HCT116 (cell line): ENCODE results near the gene RNF169.

Experiments
- EGR1 ChIP-seq: IDR thresholded peaks from 2 replicates; pipeline ENCODE4 v1.6.1; 2012; ENCODE audit warnings: low read depth
- EZH2 ChIP-seq: fragments of 200-600 bp; sonication (generic); IDR thresholded peaks from 2 replicates; pipeline ENCODE4 v1.6.1; 2017; ENCODE audit warnings: antibody characterized with exemption, mixed run types
- POLR2A ChIP-seq: IDR thresholded peaks from 2 replicates; pipeline ENCODE4 v1.7.0; 2011; ENCODE audit warnings: borderline replicate concordance; ENCODE audit not compliant: insufficient read depth, insufficient read length; ENCODE audit errors: extremely low read depth
- TF ChIP-seq, protein P1 (sequence below), 3 experiments: fragments of 200-600 bp in 1 of 3; sonication (generic) in 1 of 3; IDR thresholded peaks in 2 of 3; conservative IDR thresholded peaks in 1 of 3; 2 replicates each; pipeline ENCODE4 v1.5.1; 2012 to 2017; ENCODE audit warnings: low read depth in 2 of 3, low read length in 2 of 3, antibody characterized with exemption in 1 of 3, borderline replicate concordance in 1 of 3, control low read depth in 1 of 3, mild to moderate bottlenecking in 1 of 3, mixed read lengths in 1 of 3, mixed run types in 1 of 3, moderate library complexity in 1 of 3; ENCODE audit not compliant: insufficient read depth in 1 of 3
- TF ChIP-seq, protein P2 (sequence below): IDR thresholded peaks from 2 replicates; pipeline ENCODE4 v1.6.1; 2012; ENCODE audit warnings: low read depth

DNA sequence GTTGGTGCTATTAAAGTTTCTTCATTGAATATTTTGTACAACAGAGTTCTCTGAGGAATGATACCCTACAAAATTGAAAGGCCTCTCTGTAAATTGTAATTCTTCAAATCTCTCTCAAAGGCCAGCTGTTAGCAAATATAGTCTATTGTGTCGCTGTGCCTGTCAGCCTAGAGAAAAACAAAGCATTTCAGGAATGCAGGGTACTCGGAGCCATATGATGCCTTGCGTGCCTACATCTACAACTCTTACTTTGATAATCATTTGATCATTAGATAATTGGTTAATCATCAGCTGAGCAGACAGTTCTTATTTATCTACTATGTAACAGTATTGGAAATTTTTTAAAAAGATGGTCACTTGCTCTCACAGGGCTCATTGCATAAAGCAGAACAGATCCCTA, 67.3 kb downstream of the RNF169 start:
- TF ChIP-seq, protein P1, sequence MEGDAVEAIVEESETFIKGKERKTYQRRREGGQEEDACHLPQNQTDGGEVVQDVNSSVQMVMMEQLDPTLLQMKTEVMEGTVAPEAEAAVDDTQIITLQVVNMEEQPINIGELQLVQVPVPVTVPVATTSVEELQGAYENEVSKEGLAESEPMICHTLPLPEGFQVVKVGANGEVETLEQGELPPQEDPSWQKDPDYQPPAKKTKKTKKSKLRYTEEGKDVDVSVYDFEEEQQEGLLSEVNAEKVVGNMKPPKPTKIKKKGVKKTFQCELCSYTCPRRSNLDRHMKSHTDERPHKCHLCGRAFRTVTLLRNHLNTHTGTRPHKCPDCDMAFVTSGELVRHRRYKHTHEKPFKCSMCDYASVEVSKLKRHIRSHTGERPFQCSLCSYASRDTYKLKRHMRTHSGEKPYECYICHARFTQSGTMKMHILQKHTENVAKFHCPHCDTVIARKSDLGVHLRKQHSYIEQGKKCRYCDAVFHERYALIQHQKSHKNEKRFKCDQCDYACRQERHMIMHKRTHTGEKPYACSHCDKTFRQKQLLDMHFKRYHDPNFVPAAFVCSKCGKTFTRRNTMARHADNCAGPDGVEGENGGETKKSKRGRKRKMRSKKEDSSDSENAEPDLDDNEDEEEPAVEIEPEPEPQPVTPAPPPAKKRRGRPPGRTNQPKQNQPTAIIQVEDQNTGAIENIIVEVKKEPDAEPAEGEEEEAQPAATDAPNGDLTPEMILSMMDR (IDR thresholded peaks at IDR 0.05 in 2 of 3, conservative IDR thresholded peaks at IDR 0.05 in 1 of 3; ENCODE audit: borderline replicate concordance in 1 of 3, insufficient read depth in 1 of 3, low read depth in 2 of 3, low read length in 2 of 3) = no peak
- TF ChIP-seq, protein P2, sequence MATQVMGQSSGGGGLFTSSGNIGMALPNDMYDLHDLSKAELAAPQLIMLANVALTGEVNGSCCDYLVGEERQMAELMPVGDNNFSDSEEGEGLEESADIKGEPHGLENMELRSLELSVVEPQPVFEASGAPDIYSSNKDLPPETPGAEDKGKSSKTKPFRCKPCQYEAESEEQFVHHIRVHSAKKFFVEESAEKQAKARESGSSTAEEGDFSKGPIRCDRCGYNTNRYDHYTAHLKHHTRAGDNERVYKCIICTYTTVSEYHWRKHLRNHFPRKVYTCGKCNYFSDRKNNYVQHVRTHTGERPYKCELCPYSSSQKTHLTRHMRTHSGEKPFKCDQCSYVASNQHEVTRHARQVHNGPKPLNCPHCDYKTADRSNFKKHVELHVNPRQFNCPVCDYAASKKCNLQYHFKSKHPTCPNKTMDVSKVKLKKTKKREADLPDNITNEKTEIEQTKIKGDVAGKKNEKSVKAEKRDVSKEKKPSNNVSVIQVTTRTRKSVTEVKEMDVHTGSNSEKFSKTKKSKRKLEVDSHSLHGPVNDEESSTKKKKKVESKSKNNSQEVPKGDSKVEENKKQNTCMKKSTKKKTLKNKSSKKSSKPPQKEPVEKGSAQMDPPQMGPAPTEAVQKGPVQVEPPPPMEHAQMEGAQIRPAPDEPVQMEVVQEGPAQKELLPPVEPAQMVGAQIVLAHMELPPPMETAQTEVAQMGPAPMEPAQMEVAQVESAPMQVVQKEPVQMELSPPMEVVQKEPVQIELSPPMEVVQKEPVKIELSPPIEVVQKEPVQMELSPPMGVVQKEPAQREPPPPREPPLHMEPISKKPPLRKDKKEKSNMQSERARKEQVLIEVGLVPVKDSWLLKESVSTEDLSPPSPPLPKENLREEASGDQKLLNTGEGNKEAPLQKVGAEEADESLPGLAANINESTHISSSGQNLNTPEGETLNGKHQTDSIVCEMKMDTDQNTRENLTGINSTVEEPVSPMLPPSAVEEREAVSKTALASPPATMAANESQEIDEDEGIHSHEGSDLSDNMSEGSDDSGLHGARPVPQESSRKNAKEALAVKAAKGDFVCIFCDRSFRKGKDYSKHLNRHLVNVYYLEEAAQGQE = no peak
- TF ChIP-seq POLR2A (no peak), EZH2 (no peak), EGR1 (no peak)
